Endothelial cell of umbilical vein (primary cell): ENCODE measurements around the gene AKT2.

Source experiments
- CTCF ChIP-seq, 2 donors: IDR thresholded peaks; 1 replicate in 1 of 2; 2 replicates in 1 of 2; pipeline ENCODE4 v1.5.1; 2011; ENCODE audit warnings: low read length in 2 of 2, mild to moderate bottlenecking in 2 of 2, moderate library complexity in 2 of 2, control low read depth in 1 of 2, inconsistent platforms in 1 of 2, low read depth in 1 of 2; ENCODE audit not compliant: insufficient read depth in 1 of 2; ENCODE audit errors: extremely low read depth in 1 of 2
- EZH2 ChIP-seq: IDR thresholded peaks from 2 replicates; pipeline ENCODE4 v1.6.1; 2012; ENCODE audit warnings: borderline replicate concordance, low read depth, mild to moderate bottlenecking, moderate library complexity, low read length, inconsistent platforms; ENCODE audit not compliant: severe bottlenecking
- MAX ChIP-seq: IDR thresholded peaks from 2 replicates; pipeline ENCODE4 v1.6.1; 2011; ENCODE audit not compliant: insufficient read depth, insufficient read length
- MYC ChIP-seq: IDR thresholded peaks from one replicate; pipeline ENCODE4 v1.6.1; 2011; ENCODE audit warnings: mild to moderate bottlenecking, low read depth, low read length
- POLR2A ChIP-seq: IDR thresholded peaks from 2 replicates; pipeline ENCODE4 v1.6.1; 2012; ENCODE audit warnings: low read depth, mild to moderate bottlenecking, control low read depth, low read length
- POLR2AphosphoS5 ChIP-seq: IDR thresholded peaks from 2 replicates; pipeline ENCODE4 v1.6.1; 2012; ENCODE audit warnings: low read depth, mild to moderate bottlenecking, control low read depth, low read length, moderate library complexity; ENCODE audit not compliant: insufficient read depth

GRCh38 chr19:40247735-40248262 lies 37.3 kb downstream of the AKT2 start:
- TF ChIP-seq CTCF (IDR thresholded peaks at IDR 0.05; ENCODE audit: extremely low read depth in 1 of 2, insufficient read depth in 1 of 2, low read depth in 1 of 2, low read length in 2 of 2), result no peak
- TF ChIP-seq EZH2, result no peak
- TF ChIP-seq POLR2A, result no peak
- TF ChIP-seq MYC, result no peak
- no peak for TF ChIP-seq POLR2AphosphoS5
- TF ChIP-seq MAX, result no peak
